Tibial nerve (tissue), 3 donors: ENCODE results near the gene VENTX.

Experiments used
- POLR2A ChIP-seq, 2 donors: fragments of 450-650 bp; IDR thresholded peaks; one replicate each; pipeline ENCODE4 v1.6.1; 2017; ENCODE audit warnings: antibody characterized with exemption in 2 of 2, mild to moderate bottlenecking in 2 of 2, moderate library complexity in 2 of 2
- TF ChIP-seq, protein P1 (sequence below), 5 experiments: fragments of 200-600 bp in 3 of 5; fragments of 450-650 bp in 2 of 5; sonication (generic) in 3 of 5; IDR thresholded peaks; one replicate each; pipeline ENCODE4 v1.5.1; 2016 to 2019; ENCODE audit warnings: antibody characterized with exemption in 5 of 5, mild to moderate bottlenecking in 3 of 5, moderate library complexity in 2 of 5

DNA sequence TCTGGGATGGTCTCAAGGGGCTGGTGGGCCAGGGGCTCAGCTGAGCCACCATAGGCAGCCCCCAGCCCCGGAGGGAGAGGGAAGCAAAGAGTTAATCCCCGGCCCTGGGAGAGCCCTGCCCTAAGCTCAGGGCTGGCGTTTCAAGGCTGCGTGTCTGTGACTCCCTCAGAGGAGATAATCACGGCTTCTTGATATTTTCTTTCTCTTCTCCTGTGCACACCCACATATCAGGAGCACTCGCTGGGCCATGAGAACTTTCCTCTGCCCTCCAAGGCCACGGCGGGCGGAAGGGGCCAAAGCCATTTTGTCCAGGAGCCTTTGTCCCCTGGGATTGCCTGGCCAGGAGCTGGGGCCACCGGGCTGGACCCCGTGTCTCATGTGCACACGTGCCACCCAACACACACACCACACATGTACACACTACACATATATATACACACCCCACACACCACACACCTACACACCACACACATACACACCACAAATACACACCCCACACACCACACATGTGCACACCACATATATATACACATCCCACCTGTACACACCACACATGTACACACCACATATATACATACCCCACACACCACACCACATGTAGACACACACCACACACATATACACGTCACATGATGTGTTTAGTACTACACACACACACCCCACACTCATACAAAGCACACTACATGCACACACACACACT lies 16.9 kb downstream of the VENTX start:
- TF ChIP-seq POLR2A (IDR thresholded peaks at IDR 0.05) = no peak
- TF ChIP-seq, protein P1, sequence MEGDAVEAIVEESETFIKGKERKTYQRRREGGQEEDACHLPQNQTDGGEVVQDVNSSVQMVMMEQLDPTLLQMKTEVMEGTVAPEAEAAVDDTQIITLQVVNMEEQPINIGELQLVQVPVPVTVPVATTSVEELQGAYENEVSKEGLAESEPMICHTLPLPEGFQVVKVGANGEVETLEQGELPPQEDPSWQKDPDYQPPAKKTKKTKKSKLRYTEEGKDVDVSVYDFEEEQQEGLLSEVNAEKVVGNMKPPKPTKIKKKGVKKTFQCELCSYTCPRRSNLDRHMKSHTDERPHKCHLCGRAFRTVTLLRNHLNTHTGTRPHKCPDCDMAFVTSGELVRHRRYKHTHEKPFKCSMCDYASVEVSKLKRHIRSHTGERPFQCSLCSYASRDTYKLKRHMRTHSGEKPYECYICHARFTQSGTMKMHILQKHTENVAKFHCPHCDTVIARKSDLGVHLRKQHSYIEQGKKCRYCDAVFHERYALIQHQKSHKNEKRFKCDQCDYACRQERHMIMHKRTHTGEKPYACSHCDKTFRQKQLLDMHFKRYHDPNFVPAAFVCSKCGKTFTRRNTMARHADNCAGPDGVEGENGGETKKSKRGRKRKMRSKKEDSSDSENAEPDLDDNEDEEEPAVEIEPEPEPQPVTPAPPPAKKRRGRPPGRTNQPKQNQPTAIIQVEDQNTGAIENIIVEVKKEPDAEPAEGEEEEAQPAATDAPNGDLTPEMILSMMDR (IDR thresholded peaks at IDR 0.05) = no peak
